Measurements from ENCODE around the gene ACTR1B. TPM values are rescaled to one million over a fixed set of nuclear protein-coding genes. Genes with fewer than 3 reads are reported as not detected.

The ACTR1B gene
- polyA plus RNA-seq, 1 of the 3 experiments (the other 2 are of a cell fraction): 51.5 TPM

GRCh38 chr2:97656905-97657587 is 6.8 kb downstream of the ACTR1B start:
- Histone ChIP-seq H3K36me3 (replicated peaks in 1 of 2; ENCODE audit: control insufficient read depth in 1 of 2, insufficient read depth in 2 of 2, low read length in 1 of 2) (peaks cover 18 to 35% of the 10 kb centered on the region in 2 experiments), H2AFZ (ENCODE audit: low read depth) (no peak overlapping the region), H3K27ac (ENCODE audit: low read depth in 2 of 2, low read length in 1 of 2) (no peak overlapping the region), H3K27me3 (ENCODE audit: insufficient read depth) (no peaks in the 10 kb centered on the region), H3K4me3 (ENCODE audit: low read depth in 2 of 2, low read length in 1 of 2) (no peak overlapping the region), H3K4me1 (ENCODE audit: control insufficient read depth in 1 of 2, insufficient read depth in 2 of 2, low read depth in 1 of 2, low read length in 1 of 2) (peaks cover 2 to 10% of the 10 kb centered on the region in 2 experiments; a peak in 2 of 4 replicates), H3K9me2 (no peaks in the 10 kb centered on the region), H3K9ac (no peak overlapping the region), H4K20me1 (ENCODE audit: insufficient read depth) (0 out of 2 replicates have a peak, but pooled peaks cover 2% of the 10 kb centered on the region), H3K9me3 (no peaks in the 10 kb centered on the region), H3K4me2 (no peak overlapping the region), H3K79me2 (ENCODE audit: insufficient read depth) (peaks cover 24% of the 10 kb centered on the region), H3F3A (replicated peaks; ENCODE audit: insufficient read depth) (peaks cover 5% of the 10 kb centered on the region)
- CTCF ChIA-PET: interaction anchor here (1.4 kb wide), 1 partner anchor 66 kb away, joined by 6 read pairs; no protein-coding TSS in a partner anchor
- POLR2A ChIA-PET: interaction anchor here (1.0 kb wide), 1 partner anchor 11 kb away, joined by 4 read pairs; the partner anchor contains the start of gene COX5B
- no peak for DNase-seq
- TF ChIP-seq ZBTB33 (IDR thresholded peaks at IDR 0.05; ENCODE audit: borderline replicate concordance, low read depth): no peak
- no peak for TF ChIP-seq MXI1 (IDR thresholded peaks at IDR 0.05; ENCODE audit: low read depth, low read length)
- no peak for TF ChIP-seq FOSL2 (IDR thresholded peaks at IDR 0.05; ENCODE audit: borderline replicate concordance, low read depth)
- no peak for TF ChIP-seq NRF1 (IDR thresholded peaks at IDR 0.05; ENCODE audit: low read depth, low read length)
- TF ChIP-seq USF1 (IDR thresholded peaks at IDR 0.05; ENCODE audit: borderline replicate concordance, low read depth): no peak
- WGBS (ENCODE audit: low lambda C conversion rate): 80% methylated on average over 5 of the region's 15 CpGs

GRCh38 chr2:97656129-97656755 is 7.6 kb downstream of the ACTR1B start:
- no peak overlapping the region for H3K4me2 ChIP-seq
- POLR2A ChIA-PET: no interaction called here
- H3K27ac ChIP-seq (ENCODE audit: low read depth in 2 of 2, low read length in 1 of 2): no peak overlapping the region
- H3K36me3 ChIP-seq (replicated peaks in 1 of 2; ENCODE audit: control insufficient read depth in 1 of 2, insufficient read depth in 2 of 2, low read length in 1 of 2): peaks cover 18 to 35% of the 10 kb centered on the region in 2 experiments
- DNase-seq: no peak
- CTCF ChIA-PET: interaction anchor here (1.2 kb wide), 1 partner anchor 9 kb away, joined by 3 read pairs; no protein-coding TSS in a partner anchor
- H2AFZ ChIP-seq (ENCODE audit: low read depth): no peak overlapping the region
- no peaks in the 10 kb centered on the region for H4K20me1 ChIP-seq (ENCODE audit: insufficient read depth)
- H3K4me3 ChIP-seq (ENCODE audit: low read depth in 2 of 2, low read length in 1 of 2): no peak overlapping the region
- H3K9me3 ChIP-seq: no peaks in the 10 kb centered on the region
- H3K9me2 ChIP-seq: no peaks in the 10 kb centered on the region
- no peaks in the 10 kb centered on the region for H3K27me3 ChIP-seq (ENCODE audit: insufficient read depth)
- peaks cover 5% of the 10 kb centered on the region for H3F3A ChIP-seq (replicated peaks; ENCODE audit: insufficient read depth)
- H3K79me2 ChIP-seq (ENCODE audit: insufficient read depth): peaks cover 16% of the 10 kb centered on the region
- peaks cover 0 to 2% of the 10 kb centered on the region in 2 experiments; a peak in 1 of 4 replicates for H3K4me1 ChIP-seq (ENCODE audit: control insufficient read depth in 1 of 2, insufficient read depth in 2 of 2, low read depth in 1 of 2, low read length in 1 of 2)
- 97% methylated on average over 5 of the region's 7 CpGs for WGBS (ENCODE audit: low lambda C conversion rate)
- no peak overlapping the region for H3K9ac ChIP-seq
- TF ChIP-seq FOXM1 (IDR thresholded peaks at IDR 0.05; ENCODE audit: low read depth) (no peak), GABPA (IDR thresholded peaks at IDR 0.05; ENCODE audit: low read depth) (no peak), IRF3 (IDR thresholded peaks at IDR 0.05; ENCODE audit: low read depth, low read length) (no peak), TCF12 (IDR thresholded peaks at IDR 0.05) (no peak), REST (IDR thresholded peaks at IDR 0.05; ENCODE audit: low read depth, low read length) (no peak), FOXJ3 (CRISPR knock-in tag; IDR thresholded peaks at IDR 0.05) (no peak), SMC3 (IDR thresholded peaks at IDR 0.05; ENCODE audit: low read depth, low read length) (no peak), USF1 (IDR thresholded peaks at IDR 0.05; ENCODE audit: borderline replicate concordance, low read depth) (no peak), GATA2 (CRISPR knock-in tag; IDR thresholded peaks at IDR 0.05) (no peak), RFX5 (IDR thresholded peaks at IDR 0.05; ENCODE audit: low read length) (no peak), MXI1 (IDR thresholded peaks at IDR 0.05; ENCODE audit: low read depth, low read length) (no peak), NFIC (IDR thresholded peaks at IDR 0.05; ENCODE audit: borderline replicate concordance) (no peak), SIN3A (IDR thresholded peaks at IDR 0.05; ENCODE audit: borderline replicate concordance, low read depth, low read length) (no peak), POLR2AphosphoS5 (IDR thresholded peaks at IDR 0.05; ENCODE audit: low read depth, low read length) (no peak)
